K562 treated with DMSO at 1 percent for 4 hours (cell line): ENCODE measurements around the gene DCUN1D2. TPM values are rescaled to one million over a fixed set of nuclear protein-coding genes. Genes with fewer than 3 reads are reported as not detected.

Experiments used
- total RNA-seq: library from RNA; unstranded; fragments of 300-600 nt; gene quantifications from 2 replicates; pipeline ENCODE4 v1.2.3, GENCODE V29; 2022; ENCODE audit not compliant: insufficient read depth

Gene DCUN1D2
- total RNA-seq: 9.5 and 14.7 TPM in 2 replicates

DNA sequence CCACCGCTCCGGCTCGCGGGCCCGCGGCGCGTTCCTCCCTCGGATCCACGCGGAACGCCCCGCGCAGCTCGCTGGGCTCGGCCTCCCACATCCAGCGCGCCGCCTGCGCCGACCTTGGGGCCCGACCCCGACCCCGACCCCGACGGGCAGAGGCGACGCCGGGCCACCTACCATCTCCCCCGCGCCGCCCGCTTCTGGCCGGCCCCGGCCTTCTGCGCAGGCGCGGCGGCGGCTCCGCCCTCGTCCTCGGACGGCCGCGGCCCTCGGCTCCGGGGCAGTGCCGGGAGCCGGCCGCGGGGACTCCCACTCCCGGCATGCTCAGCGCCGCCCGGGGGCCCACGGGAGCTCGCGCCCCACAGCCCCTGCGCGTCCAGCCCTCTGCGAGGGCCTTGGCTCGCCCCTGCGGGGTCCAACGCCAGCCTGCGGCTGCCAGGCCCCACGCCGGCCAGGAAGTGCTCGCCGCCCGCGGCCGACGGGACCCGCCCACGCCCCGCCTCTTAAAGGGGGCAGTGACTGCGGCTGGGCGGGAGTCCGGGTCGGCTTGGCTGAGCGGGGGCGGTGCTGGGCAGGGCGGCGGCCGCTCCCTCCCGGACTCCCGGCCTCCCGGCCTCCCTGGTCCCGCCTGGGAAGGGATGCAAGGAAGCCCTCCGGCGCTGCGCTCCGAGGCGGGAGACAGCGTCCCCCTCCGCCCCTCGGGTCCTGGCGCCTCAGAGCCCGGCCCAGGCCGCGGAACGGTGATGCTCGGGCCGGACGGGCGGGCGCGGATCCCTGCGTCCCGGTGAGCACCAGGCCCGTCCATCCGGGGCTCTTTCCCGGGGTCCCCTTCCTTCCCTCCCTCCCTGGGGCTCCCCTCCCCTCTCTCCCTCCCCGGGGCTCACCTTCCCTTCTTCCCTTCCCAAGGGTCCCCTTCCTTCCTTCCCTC, at the start of gene DCUN1D2:
Gene DCUN1D2, minus strand, starts transcription at position 216 of the 922 bp plus-strand sequence. Its CDS starts 42 bp downstream, at position 174.

GRCh38 chr13:113452942-113453901, 37.3 kb downstream of the DCUN1D2 start, which contains the start of gene ADPRHL1:
TSS of gene ADPRHL1 (minus strand) at chr13:113453488. CDS start at chr13:113453437, 51 bp downstream.

Other genes starting within 250 kb of the DCUN1D2 start
- 59.4 and 60.8 TPM in 2 replicates for gene LAMP1, start 193.5 kb downstream of the DCUN1D2 start, total RNA-seq
- 8.0 and 13.3 TPM in 2 replicates for gene GRTP1, start 126.6 kb downstream of the DCUN1D2 start, total RNA-seq
- gene ADPRHL1, start 37.2 kb downstream of the DCUN1D2 start, total RNA-seq: 1.3 and 2.3 TPM in 2 replicates
- 51.8 and 79.8 TPM in 2 replicates for gene TFDP1, start 94.0 kb upstream of the DCUN1D2 start, total RNA-seq
- not detected in 2 replicates for gene ATP4B, start 167.5 kb upstream of the DCUN1D2 start, total RNA-seq
- gene GRK1, start 176.5 kb upstream of the DCUN1D2 start, total RNA-seq: not detected in 2 replicates